ENCODE data around the gene FAM118A.
"Not testable (repeated sequence)": the region's sequence is repeated elsewhere in the genome, so short reads cannot be mapped to it uniquely, and the experiment has no call there.

The FAM118A gene

GRCh38 chr22:45309422-45310227 is at the start of gene FAM118A:
TSS of gene FAM118A (plus strand) at chr22:45309934. CDS start at chr22:45322380, 12,446 bp downstream.
- H3K4me3 ChIP-seq (ENCODE audit: low read depth, low read length): peak within 1 kb of the TSS; percentile 85
- TF ChIP-seq CTCF (IDR thresholded peaks at IDR 0.05; ENCODE audit: low read depth, low read length): no peak

DNA sequence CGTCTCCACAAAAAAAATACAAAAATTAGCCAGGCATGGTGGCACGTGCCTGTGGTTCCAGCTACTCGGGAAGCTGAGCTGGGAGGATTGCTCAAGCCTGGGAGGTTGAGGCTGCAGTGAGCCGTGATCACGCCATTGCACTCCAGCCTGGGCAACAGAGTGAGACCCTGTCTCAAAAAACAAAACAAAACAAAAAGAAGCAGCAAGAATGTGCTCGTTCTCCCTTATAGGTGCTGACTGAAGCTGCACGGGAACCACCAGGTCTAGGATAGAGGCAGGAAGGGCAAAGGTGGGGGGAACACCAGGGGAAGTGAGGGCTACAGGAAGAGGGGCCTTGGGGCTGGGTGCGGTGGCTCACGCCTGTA is 49.4 kb upstream of the FAM118A start:
- not testable (repeated sequence) for H3K4me3 ChIP-seq (ENCODE audit: low read depth, low read length)

GRCh38 chr22:45261407-45262088 is 48.2 kb upstream of the FAM118A start:
- no peak overlapping the region for H3K4me3 ChIP-seq (ENCODE audit: low read depth, low read length)

DNA sequence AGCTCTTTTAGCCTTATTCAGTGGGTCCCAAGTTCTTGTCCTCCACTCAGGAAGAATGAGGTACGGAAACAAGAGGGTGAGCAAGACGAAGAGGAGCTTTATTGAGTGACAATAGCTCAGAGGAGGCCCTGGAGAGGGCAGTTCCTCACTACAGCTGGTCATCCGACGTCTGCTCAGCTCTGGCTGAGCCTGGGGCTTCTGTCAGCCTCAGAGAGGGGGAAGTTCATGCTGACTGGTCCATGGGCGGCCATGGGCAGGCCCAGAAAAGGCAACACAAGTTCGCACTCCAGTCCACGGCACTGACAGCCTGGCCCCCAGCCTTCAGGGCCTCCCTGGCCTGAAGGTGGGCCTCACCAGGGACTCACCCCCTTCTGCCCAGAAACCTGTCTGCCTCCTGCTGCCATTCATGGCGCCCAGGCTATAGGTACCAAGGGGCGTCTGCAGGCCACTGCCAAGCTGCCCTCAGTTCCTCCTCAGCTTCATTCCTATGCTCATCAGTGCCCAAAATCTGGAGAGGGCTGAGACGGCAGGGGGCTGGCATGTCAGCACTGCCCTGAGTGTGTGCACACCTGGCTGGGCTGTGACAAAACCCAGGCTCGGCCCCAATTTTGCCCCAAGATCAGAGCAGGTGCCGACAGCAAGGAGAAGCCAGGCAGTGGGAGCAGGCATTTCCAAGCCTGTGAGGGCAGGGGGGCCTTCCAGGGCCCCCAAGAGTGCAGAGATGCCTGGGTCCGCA is 47.4 kb upstream of the FAM118A start:
- no peak overlapping the region for H3K4me3 ChIP-seq (ENCODE audit: low read depth, low read length)
- no peak for TF ChIP-seq CTCF (IDR thresholded peaks at IDR 0.05; ENCODE audit: low read depth, low read length)

More at GRCh38 chr22:45261407-45262088, 48.2 kb upstream of the FAM118A start:
- no peak for TF ChIP-seq CTCF (IDR thresholded peaks at IDR 0.05; ENCODE audit: low read depth, low read length)

DNA sequence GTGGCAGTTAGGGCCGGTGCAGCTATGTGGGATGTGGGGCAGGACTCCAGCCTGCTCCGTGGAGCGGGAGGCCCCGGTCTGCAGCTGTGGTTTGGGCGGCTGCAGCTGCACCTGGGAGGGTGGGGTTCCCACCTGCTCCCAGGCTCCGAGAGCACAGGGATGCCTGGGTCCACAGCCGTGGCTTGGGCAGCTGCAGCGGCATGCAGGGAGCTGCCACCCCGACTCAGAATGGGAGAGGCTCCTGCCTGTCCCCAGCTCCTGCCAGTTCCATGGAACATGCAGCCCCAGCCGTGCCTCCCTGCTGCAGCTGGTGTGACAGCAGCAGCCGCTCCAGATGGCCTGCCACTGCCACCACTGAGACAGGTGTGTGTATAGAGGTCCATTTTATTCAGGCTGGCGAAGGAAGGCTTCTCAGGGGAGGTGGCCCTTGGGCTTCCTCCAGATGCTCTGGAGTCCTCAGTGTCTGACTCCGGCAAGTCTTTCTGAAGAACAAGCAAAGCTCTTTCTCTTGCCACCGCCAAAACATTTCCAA is 46.7 kb upstream of the FAM118A start:
- no peak for TF ChIP-seq CTCF (IDR thresholded peaks at IDR 0.05; ENCODE audit: low read depth, low read length)
- H3K4me3 ChIP-seq (ENCODE audit: low read depth, low read length): no peak overlapping the region

GRCh38 chr22:45263463-45264269 is 46.1 kb upstream of the FAM118A start:
- peak; percentile 86 for TF ChIP-seq CTCF (IDR thresholded peaks at IDR 0.05; ENCODE audit: low read depth, low read length)

DNA sequence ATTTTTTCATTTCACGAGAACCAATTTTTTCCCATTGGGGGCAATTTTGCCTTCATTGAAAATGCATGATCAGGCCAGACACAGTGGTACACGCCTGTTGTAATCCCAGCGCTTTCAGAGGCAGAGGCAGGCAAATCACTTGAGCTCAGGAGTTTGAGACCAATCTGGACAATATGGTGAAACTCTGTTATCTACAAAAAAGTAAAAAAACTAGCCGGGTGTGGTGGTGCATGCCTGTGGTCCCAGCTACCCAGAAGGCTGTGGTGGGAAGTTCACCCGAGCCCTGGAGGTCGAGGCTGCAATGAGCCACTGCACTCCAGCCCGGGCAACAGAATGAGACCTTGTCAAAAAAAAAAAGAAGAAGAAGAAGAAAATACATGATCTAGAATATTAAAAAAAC is 44.2 kb upstream of the FAM118A start:
- no peak for TF ChIP-seq CTCF (IDR thresholded peaks at IDR 0.05; ENCODE audit: low read depth, low read length)
- H3K4me3 ChIP-seq (ENCODE audit: low read depth, low read length): no peak overlapping the region

More at GRCh38 chr22:45263463-45264269, 46.1 kb upstream of the FAM118A start:
- no peak overlapping the region for H3K4me3 ChIP-seq (ENCODE audit: low read depth, low read length)

All from WI38 (cell line).